VCaP (cell line): Measurements from ENCODE around the gene FLRT1.

Experiments
- H3K27ac ChIP-seq: fragments of 450-650 bp; 2 replicates; pipeline ENCODE4 v1.5.1; 2017
- TF ChIP-seq, protein P1 (sequence below): fragments of 450-650 bp; conservative IDR thresholded peaks from 2 replicates; pipeline ENCODE4 v1.5.1; 2017; ENCODE audit warnings: mild to moderate bottlenecking, moderate library complexity

Gene FLRT1

GRCh38 chr11:64059339-64060140, 23.8 kb downstream of the FLRT1 start:
- H3K27ac ChIP-seq, result no peak overlapping the region
- TF ChIP-seq, protein P1, sequence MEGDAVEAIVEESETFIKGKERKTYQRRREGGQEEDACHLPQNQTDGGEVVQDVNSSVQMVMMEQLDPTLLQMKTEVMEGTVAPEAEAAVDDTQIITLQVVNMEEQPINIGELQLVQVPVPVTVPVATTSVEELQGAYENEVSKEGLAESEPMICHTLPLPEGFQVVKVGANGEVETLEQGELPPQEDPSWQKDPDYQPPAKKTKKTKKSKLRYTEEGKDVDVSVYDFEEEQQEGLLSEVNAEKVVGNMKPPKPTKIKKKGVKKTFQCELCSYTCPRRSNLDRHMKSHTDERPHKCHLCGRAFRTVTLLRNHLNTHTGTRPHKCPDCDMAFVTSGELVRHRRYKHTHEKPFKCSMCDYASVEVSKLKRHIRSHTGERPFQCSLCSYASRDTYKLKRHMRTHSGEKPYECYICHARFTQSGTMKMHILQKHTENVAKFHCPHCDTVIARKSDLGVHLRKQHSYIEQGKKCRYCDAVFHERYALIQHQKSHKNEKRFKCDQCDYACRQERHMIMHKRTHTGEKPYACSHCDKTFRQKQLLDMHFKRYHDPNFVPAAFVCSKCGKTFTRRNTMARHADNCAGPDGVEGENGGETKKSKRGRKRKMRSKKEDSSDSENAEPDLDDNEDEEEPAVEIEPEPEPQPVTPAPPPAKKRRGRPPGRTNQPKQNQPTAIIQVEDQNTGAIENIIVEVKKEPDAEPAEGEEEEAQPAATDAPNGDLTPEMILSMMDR, result no peak

- H3K27ac ChIP-seq, result no peak overlapping the region
- TF ChIP-seq, protein P1, result no peak
Measured at GRCh38 chr11:64060263-64060860, 24.6 kb downstream of the FLRT1 start.

- TF ChIP-seq, protein P1, result no peak
- no peak overlapping the region for H3K27ac ChIP-seq
Measured at GRCh38 chr11:64060861-64061444, 25.2 kb downstream of the FLRT1 start.

- TF ChIP-seq, protein P1, result no peak
- no peak overlapping the region for H3K27ac ChIP-seq
Measured at GRCh38 chr11:64062185-64063039, 26.7 kb downstream of the FLRT1 start.

DNA sequence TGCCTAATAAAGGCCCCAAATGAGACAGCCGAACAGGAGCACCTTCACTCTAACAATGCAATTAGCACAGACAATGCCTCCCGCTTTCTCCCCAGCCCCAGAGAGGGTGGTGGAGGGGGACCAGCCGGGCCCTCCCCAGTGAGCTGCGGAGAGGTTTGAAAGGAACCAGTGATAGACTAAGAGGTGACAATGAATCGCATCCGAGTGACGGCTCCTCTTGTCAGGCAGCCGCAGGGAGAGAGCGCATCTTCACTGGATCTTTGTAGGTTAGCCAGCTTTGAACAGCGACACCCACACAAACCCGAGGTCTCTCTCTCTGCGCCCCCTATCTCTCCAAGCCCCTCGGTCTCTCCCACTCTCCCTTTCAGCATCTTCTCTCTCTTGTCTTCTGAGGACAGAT, 28.0 kb downstream of the FLRT1 start:
- TF ChIP-seq, protein P1, result no peak
- H3K27ac ChIP-seq, result no peak overlapping the region

GRCh38 chr11:64064374-64065140, 28.8 kb downstream of the FLRT1 start:
- TF ChIP-seq, protein P1, result no peak
- H3K27ac ChIP-seq, result no peak overlapping the region
